ENCODE measurements around the gene PRL. TPM values are rescaled to one million over a fixed set of nuclear protein-coding genes. Genes with fewer than 3 reads are reported as not detected.

The PRL gene
- total and polyA plus RNA-seq, 2 of the 8 experiments (the other 6 are each of a cell fraction or from before 2014, with no cell fraction given), result not detected

- CTCF ChIA-PET (ENCODE audit: partially characterized antibody), result no interaction called here
- no peak overlapping the region for H3K56ac ChIP-seq (replicated peaks; ENCODE audit: insufficient read length, low read depth, low read length)
- 0% methylated on average over 1 of the region's 1 CpG; no CpG with 5 or more reads in 1 of the 2 experiments for WGBS, 2 experiments (ENCODE audit: extremely low coverage in 1 of 2, insufficient coverage in 1 of 2, insufficient read length in 1 of 2, insufficient replicate concordance in 2 of 2, low coverage in 1 of 2, low lambda C conversion rate in 2 of 2, missing lambda C conversion rate in 1 of 2)
- no peak overlapping the region for H2BK20ac ChIP-seq (ENCODE audit: low read length)
- no peaks in the 10 kb centered on the region for H3K4me1 ChIP-seq (replicated peaks in 1 of 4; ENCODE audit: control insufficient read depth in 3 of 4, insufficient read depth in 4 of 4, low read length in 3 of 4)
- no peak for DNase-seq (ENCODE audit: low read depth in 1 of 2, low spot score in 2 of 2)
- no peak overlapping the region for H2BK5ac ChIP-seq (ENCODE audit: low read depth, low read length)
- H4K91ac ChIP-seq (replicated peaks; ENCODE audit: insufficient read length, low read length), result no peak overlapping the region
- no peak overlapping the region for H4K8ac ChIP-seq (ENCODE audit: extremely low read depth, insufficient read depth, low read length)
- no peak overlapping the region for H3K4ac ChIP-seq (replicated peaks; ENCODE audit: insufficient read length, low read depth, low read length)
- H3K18ac ChIP-seq (ENCODE audit: extremely low read depth, low read length), result no peak overlapping the region
- H3K4me3 ChIP-seq (ENCODE audit: extremely low read depth in 1 of 4, insufficient read depth in 2 of 4, low read depth in 3 of 4, low read length in 4 of 4), result no peak overlapping the region
- H3K23me2 ChIP-seq (ENCODE audit: low read depth, low read length), result no peaks in the 10 kb centered on the region
- H2AK5ac ChIP-seq (ENCODE audit: low read depth, low read length), result no peak overlapping the region
- H2BK12ac ChIP-seq (ENCODE audit: low read depth, low read length), result no peak overlapping the region
- no peak for FAIRE-seq
- H3K27me3 ChIP-seq (replicated peaks in 1 of 4; ENCODE audit: control insufficient read depth in 3 of 4, extremely low read depth in 1 of 4, insufficient read depth in 3 of 4, low read length in 3 of 4), result no peaks in the 10 kb centered on the region
- no peaks in the 10 kb centered on the region for H4K20me1 ChIP-seq (replicated peaks in 1 of 2; ENCODE audit: control insufficient read depth in 1 of 2, insufficient read depth in 2 of 2, low read length in 2 of 2)
- no peak overlapping the region for H2AFZ ChIP-seq (ENCODE audit: low read length)
- no peaks in the 10 kb centered on the region for H3K79me2 ChIP-seq (ENCODE audit: control insufficient read depth in 1 of 2, insufficient read depth in 2 of 2, low read length in 2 of 2)
- no peak overlapping the region for H3K9ac ChIP-seq (replicated peaks in 1 of 4; ENCODE audit: extremely low read depth in 1 of 4, low read depth in 3 of 4, low read length in 3 of 4)
- H3K14ac ChIP-seq (ENCODE audit: insufficient read length), result no peak overlapping the region
- POLR2A ChIA-PET (ENCODE audit: partially characterized antibody), result no interaction called here
- no peak overlapping the region for H2BK15ac ChIP-seq (ENCODE audit: low read length)
- H3K27ac ChIP-seq (ENCODE audit: low read depth, low read length), result no peak overlapping the region
- no peak overlapping the region for H3K23ac ChIP-seq (ENCODE audit: insufficient read length)
- H3K79me1 ChIP-seq (ENCODE audit: low read depth, low read length), result no peaks in the 10 kb centered on the region
- no peaks in the 10 kb centered on the region for H3K9me3 ChIP-seq (ENCODE audit: insufficient read depth in 2 of 2, low read depth in 1 of 2, low read length in 1 of 2)
- H2BK120ac ChIP-seq (replicated peaks; ENCODE audit: low read depth, low read length), result no peak overlapping the region
- no peak overlapping the region for H4K5ac ChIP-seq (ENCODE audit: insufficient read length, low read depth, low read length)
- H3K36me3 ChIP-seq (ENCODE audit: control insufficient read depth in 2 of 4, insufficient read depth in 4 of 4, low read length in 3 of 4), result no peaks in the 10 kb centered on the region
- no peak overlapping the region for H3K4me2 ChIP-seq (ENCODE audit: insufficient read depth in 1 of 2, low read depth in 2 of 2, low read length in 2 of 2)
- TF ChIP-seq TCF12 (IDR thresholded peaks at IDR 0.05; ENCODE audit: low read depth, low read length) (no peak), CTBP2 (IDR thresholded peaks at IDR 0.05; ENCODE audit: borderline replicate concordance, insufficient read depth, insufficient read length, low read length) (no peak), EGR1 (IDR thresholded peaks at IDR 0.05; ENCODE audit: borderline replicate concordance, low read depth, low read length) (no peak), SIX5 (IDR thresholded peaks at IDR 0.05; ENCODE audit: low read depth, low read length) (no peak)
These were observed 56.8 kb downstream of the PRL start for GRCh38 chr6:22240025-22240424.
